Upper lobe of left lung (tissue), 4 donors: ENCODE results near the gene ACAA2.

Experiments
- CTCF ChIP-seq, 6 experiments: fragments of 450-650 bp in 4 of 6; fragments of 200-600 bp in 2 of 6; sonication (generic) in 2 of 6; IDR thresholded peaks; one replicate each; pipeline ENCODE4 v1.5.1; 2016 to 2019; ENCODE audit warnings: antibody characterized with exemption in 6 of 6
- EP300 ChIP-seq, 4 donors: sonication (generic); formaldehyde crosslinking; IDR thresholded peaks; one replicate each; pipeline ENCODE4 v1.5.1; 2017; ENCODE audit warnings: antibody characterized with exemption in 4 of 4, control low read depth in 2 of 4
- POLR2A ChIP-seq, 4 donors: fragments of 450-650 bp; IDR thresholded peaks; one replicate each; pipeline ENCODE4 v1.5.1; 2016 to 2017; ENCODE audit warnings: antibody characterized with exemption in 4 of 4, mild to moderate bottlenecking in 2 of 4
- POLR2AphosphoS5 ChIP-seq, 2 donors: sonication (generic); formaldehyde crosslinking; IDR thresholded peaks; one replicate each; pipeline ENCODE4 v1.5.1; 2017; ENCODE audit warnings: antibody characterized with exemption in 2 of 2

DNA sequence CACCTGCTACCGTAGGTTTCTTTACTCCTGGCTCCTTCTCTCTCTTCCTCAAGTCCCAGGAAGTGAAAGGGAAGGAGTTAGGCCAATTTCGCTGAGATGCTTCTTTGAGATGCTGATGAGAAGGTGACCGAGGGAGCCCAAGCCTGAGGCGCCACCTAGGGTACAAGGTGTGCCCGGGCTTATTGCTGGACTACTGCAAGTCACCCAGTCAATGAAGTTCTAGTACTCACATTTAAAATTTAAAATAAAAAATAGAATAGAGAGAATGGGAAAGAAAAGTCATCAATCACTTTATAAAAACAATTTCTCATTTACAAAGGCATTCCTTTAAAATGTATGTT, 45.3 kb downstream of the ACAA2 start:
- TF ChIP-seq CTCF (IDR thresholded peaks at IDR 0.05) = peak in 5 of 6 experiments; percentile 20 to 34 (median 22)
- TF ChIP-seq POLR2AphosphoS5 (IDR thresholded peaks at IDR 0.05) = no peak
- TF ChIP-seq POLR2A (IDR thresholded peaks at IDR 0.05) = no peak
- TF ChIP-seq EP300 (IDR thresholded peaks at IDR 0.05) = no peak
